Natural killer cell (primary cell): ENCODE measurements around the gene MSANTD2. TPM values are rescaled to one million over a fixed set of nuclear protein-coding genes. Genes with fewer than 3 reads are reported as not detected.

ENCODE experiments used
- ATAC-seq, 3 donors: fragments of 150-1000 bp in 2 of 3; fragments of 200-7000 bp in 1 of 3; cut with Tn5 transposase; 1 replicate in 1 of 3; 2 replicates in 2 of 3; pipeline ENCODE4 v1.10.0; 2021; ENCODE audit warnings: mild to moderate bottlenecking in 2 of 3, moderate library complexity in 2 of 3
- DNase-seq, 2 donors: peaks; one replicate each; pipeline versions ENCODE4 v3.0.0 to v3.0.0-alpha.2; 2013 to 2021; ENCODE audit warnings: mixed read lengths in 1 of 2
- H3K27ac ChIP-seq: one replicate; pipeline ENCODE4 v1.5.1; 2013; ENCODE audit warnings: mild to moderate bottlenecking, low read length
- H3K27me3 ChIP-seq: one replicate; pipeline ENCODE4 v1.6.1; 2013; ENCODE audit warnings: low read length; ENCODE audit not compliant: control insufficient read depth, insufficient read depth
- H3K36me3 ChIP-seq: one replicate; pipeline ENCODE4 v1.6.1; 2013; ENCODE audit warnings: low read length; ENCODE audit not compliant: control insufficient read depth, insufficient read depth
- H3K4me1 ChIP-seq: one replicate; pipeline ENCODE4 v1.6.1; 2013; ENCODE audit warnings: low read length; ENCODE audit not compliant: control insufficient read depth, insufficient read depth
- H3K4me3 ChIP-seq: one replicate; pipeline ENCODE4 v1.5.1; 2013; ENCODE audit warnings: low read length
- H3K9me3 ChIP-seq: one replicate; pipeline ENCODE4 v1.6.1; 2013; ENCODE audit warnings: low read length; ENCODE audit not compliant: control insufficient read depth, insufficient read depth
- H3K27ac Mint-ChIP-seq, 2 donors: one replicate each; pipeline ENCODE4 v1.8.0; 2022; ENCODE audit warnings: mild to moderate bottlenecking in 2 of 2, mixed read lengths in 2 of 2, moderate library complexity in 1 of 2
- H3K27me3 Mint-ChIP-seq, 2 donors: one replicate each; pipeline ENCODE4 v1.8.0; 2022; ENCODE audit warnings: low read depth in 2 of 2, mixed read lengths in 2 of 2
- H3K36me3 Mint-ChIP-seq: one replicate; pipeline ENCODE4 v1.8.0; 2022; ENCODE audit warnings: mixed read lengths
- H3K4me1 Mint-ChIP-seq, 2 donors: one replicate each; pipeline ENCODE4 v1.8.0; 2022; ENCODE audit warnings: mixed read lengths in 2 of 2
- H3K4me3 Mint-ChIP-seq: one replicate; pipeline ENCODE4 v1.8.0; 2022; ENCODE audit warnings: mild to moderate bottlenecking, moderate library complexity, mixed read lengths
- H3K9me3 Mint-ChIP-seq, 2 donors: one replicate each; pipeline ENCODE4 v1.8.0; 2022; ENCODE audit warnings: mixed read lengths in 2 of 2
- CTCF ChIP-seq: fragments of 200-600 bp; IDR thresholded peaks from one replicate; pipeline ENCODE4 v1.8.0; 2022; ENCODE audit warnings: antibody characterized with exemption
- WGBS: methylation state at CpG from one replicate; pipeline ENCODE4 v1.1.7; 2013; ENCODE audit warnings: missing lambda C conversion rate; ENCODE audit not compliant: insufficient coverage; 5-methylcytosine and 5-hydroxymethylcytosine counted together
- intact Hi-C: fragments of 100-400 bp; cut with micrococcal nuclease; formaldehyde crosslinking; loops from one replicate; pipeline ENCODE4 v1.14.2; 2022
- total RNA-seq, 4 donors: library from RNA; stranded (reverse); fragments of 120-200 nt in 1 of 4; gene quantifications; one replicate each; pipeline versions ENCODE4 v1.2.3 to v1.2.4, GENCODE V29; 2013 to 2022

The MSANTD2 gene
- total RNA-seq, 3 donors from 2014 or later (not counting 1 experiment from before 2014, with no cell fraction given) = 10.1 to 14.1 (median 13.3) TPM

- 17% methylated on average over 19 of the region's 25 CpGs for WGBS
- Histone ChIP-seq H3K27me3 (peaks cover 42% of the 10 kb centered on the region), H3K4me1 (peaks cover 51% of the 10 kb centered on the region), H3K27ac (no peak overlapping the region), H3K4me3 (peak overlapping the region; percentile 17), H3K36me3 (no peaks in the 10 kb centered on the region), H3K9me3 (no peaks in the 10 kb centered on the region)
- no peaks in the 10 kb centered on the region for H3K36me3 Mint-ChIP-seq
- DNase-seq (peak in 1 of 2 donors; percentile 50), ATAC-seq (no peak)
- no peak for TF ChIP-seq CTCF
- no peaks in the 10 kb centered on the region for H3K9me3 Mint-ChIP-seq
- H3K27ac Mint-ChIP-seq = no peak overlapping the region
- peaks cover 20 to 30% of the 10 kb centered on the region in 2 donors for H3K4me1 Mint-ChIP-seq
- intact Hi-C loops = loop anchor here (2.0 to 10.0 kb wide), 2 partner anchors 37 to 73 kb away; no protein-coding TSS in a partner anchor
- H3K27me3 Mint-ChIP-seq = peaks cover 37 to 43% of the 10 kb centered on the region in 2 donors
- peak overlapping the region; percentile 42 for H3K4me3 Mint-ChIP-seq
Measured at GRCh38 chr11:124761301-124762104, 38.7 kb downstream of the MSANTD2 start.

GRCh38 chr11:124760806-124761205, 39.4 kb downstream of the MSANTD2 start:
- no peak overlapping the region for H3K27ac Mint-ChIP-seq
- peaks cover 51% of the 10 kb centered on the region for H3K4me1 ChIP-seq
- TF ChIP-seq CTCF = no peak

GRCh38 chr11:124760205-124760652, 40.0 kb downstream of the MSANTD2 start:
- H3K4me1 Mint-ChIP-seq = peaks cover 20 to 30% of the 10 kb centered on the region in 2 donors
- Histone ChIP-seq H3K27me3 (peaks cover 42% of the 10 kb centered on the region), H3K27ac (no peak overlapping the region), H3K36me3 (no peaks in the 10 kb centered on the region), H3K4me1 (peaks cover 51% of the 10 kb centered on the region), H3K4me3 (no peak overlapping the region), H3K9me3 (no peaks in the 10 kb centered on the region)
- ATAC-seq = no peak
- H3K27me3 Mint-ChIP-seq = peaks cover 40 to 50% of the 10 kb centered on the region in 2 donors
- no peak for TF ChIP-seq CTCF
- no peak overlapping the region for H3K27ac Mint-ChIP-seq
- intact Hi-C loops = loop anchor here (1.0 to 10.0 kb wide), 2 partner anchors 12 to 75 kb away; no protein-coding TSS in a partner anchor
- H3K4me3 Mint-ChIP-seq = peak overlapping the region; percentile 66
- no peak for DNase-seq
- 11% methylated on average over 25 of the region's 25 CpGs for WGBS
- H3K9me3 Mint-ChIP-seq = no peaks in the 10 kb centered on the region
- no peaks in the 10 kb centered on the region for H3K36me3 Mint-ChIP-seq

More at GRCh38 chr11:124760806-124761205, 39.4 kb downstream of the MSANTD2 start:
- no peak overlapping the region for H3K27ac ChIP-seq
- H3K9me3 Mint-ChIP-seq = no peaks in the 10 kb centered on the region
- no peaks in the 10 kb centered on the region for H3K36me3 ChIP-seq
- no peaks in the 10 kb centered on the region for H3K9me3 ChIP-seq
- WGBS = 78% methylated on average over 3 of the region's 3 CpGs
- H3K36me3 Mint-ChIP-seq = no peaks in the 10 kb centered on the region
- ATAC-seq = no peak
- H3K4me3 Mint-ChIP-seq = peak overlapping the region; percentile 47
- intact Hi-C loops = loop anchor here (1.0 to 10.0 kb wide), 2 partner anchors 13 to 74 kb away; no protein-coding TSS in a partner anchor
- no peak for DNase-seq
- H3K4me1 Mint-ChIP-seq = peaks cover 20 to 30% of the 10 kb centered on the region in 2 donors
- H3K4me3 ChIP-seq = no peak overlapping the region
- peaks cover 42% of the 10 kb centered on the region for H3K27me3 ChIP-seq
- H3K27me3 Mint-ChIP-seq = peaks cover 40 to 50% of the 10 kb centered on the region in 2 donors
